CD1c-positive myeloid dendritic cell (primary cell): ENCODE results near the gene CLK3.
"Not testable (repeated sequence)": the region's sequence is repeated elsewhere in the genome, so short reads cannot be mapped to it uniquely, and the experiment has no call there.

Source experiments
- DNase-seq: peaks from one replicate; pipeline ENCODE4 v3.0.0-alpha.2; 2016; ENCODE audit errors: extremely low spot score

Gene CLK3

GRCh38 chr15:74615508-74616365, at the start of gene CLK3:
Gene CLK3 (plus strand): TSS chr15:74615836. CDS start chr15:74619197, 3,361 bp downstream.
- DNase-seq: peak; percentile 97

- DNase-seq: no peak
Observed at GRCh38 chr15:74568594-74568993, 47.0 kb upstream of the CLK3 start.

- DNase-seq: no peak
Observed at GRCh38 chr15:74569731-74570070, 45.9 kb upstream of the CLK3 start.

- DNase-seq: no peak
Observed at GRCh38 chr15:74571191-74571590, 44.4 kb upstream of the CLK3 start.

GRCh38 chr15:74573987-74574386, 41.6 kb upstream of the CLK3 start:
- DNase-seq: no peak

- DNase-seq: no peak
Observed at GRCh38 chr15:74578496-74578994, 37.1 kb upstream of the CLK3 start.

GRCh38 chr15:74579001-74579400, 36.6 kb upstream of the CLK3 start:
- no peak for DNase-seq

GRCh38 chr15:74580538-74581350, 34.9 kb upstream of the CLK3 start:
- no peak for DNase-seq

GRCh38 chr15:74584204-74584603, 31.4 kb upstream of the CLK3 start:
- DNase-seq: no peak

- DNase-seq: no peak
Observed at GRCh38 chr15:74584779-74585178, 30.9 kb upstream of the CLK3 start.

GRCh38 chr15:74585191-74585590, 30.4 kb upstream of the CLK3 start:
- no peak for DNase-seq

GRCh38 chr15:74585857-74586256, 29.8 kb upstream of the CLK3 start:
- no peak for DNase-seq

- DNase-seq: no peak
Observed at GRCh38 chr15:74589826-74590225, 25.8 kb upstream of the CLK3 start.

GRCh38 chr15:74592222-74592621, 23.4 kb upstream of the CLK3 start:
- no peak for DNase-seq

GRCh38 chr15:74593122-74593521, 22.5 kb upstream of the CLK3 start:
- no peak for DNase-seq

- DNase-seq: no peak
Observed at GRCh38 chr15:74594455-74594854, 21.2 kb upstream of the CLK3 start.

- DNase-seq: no peak
Observed at GRCh38 chr15:74595271-74595670, 20.4 kb upstream of the CLK3 start.

- not testable (repeated sequence) for DNase-seq
Observed at GRCh38 chr15:74596736-74597135, 18.9 kb upstream of the CLK3 start.

- DNase-seq: not testable (repeated sequence)
Observed at GRCh38 chr15:74597146-74597705, 18.4 kb upstream of the CLK3 start.

GRCh38 chr15:74598126-74598842, 17.4 kb upstream of the CLK3 start:
- DNase-seq: peak; percentile 94

GRCh38 chr15:74599156-74599555, 16.5 kb upstream of the CLK3 start:
- DNase-seq: no peak
